CD4-positive, alpha-beta T cell treated with Interleukin-6 at 100 ng/mL for 8 hours (primary cell): ENCODE measurements around the gene DEFB116.
"Not testable (repeated sequence)": the region's sequence is repeated elsewhere in the genome, so short reads cannot be mapped to it uniquely, and the experiment has no call there.

Experiments
- DNase-seq: peaks from one replicate; pipeline ENCODE4 v3.0.0-alpha.2; 2020; ENCODE audit warnings: mixed read lengths, low spot score

The DEFB116 gene, protein sequence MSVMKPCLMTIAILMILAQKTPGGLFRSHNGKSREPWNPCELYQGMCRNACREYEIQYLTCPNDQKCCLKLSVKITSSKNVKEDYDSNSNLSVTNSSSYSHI

DNA sequence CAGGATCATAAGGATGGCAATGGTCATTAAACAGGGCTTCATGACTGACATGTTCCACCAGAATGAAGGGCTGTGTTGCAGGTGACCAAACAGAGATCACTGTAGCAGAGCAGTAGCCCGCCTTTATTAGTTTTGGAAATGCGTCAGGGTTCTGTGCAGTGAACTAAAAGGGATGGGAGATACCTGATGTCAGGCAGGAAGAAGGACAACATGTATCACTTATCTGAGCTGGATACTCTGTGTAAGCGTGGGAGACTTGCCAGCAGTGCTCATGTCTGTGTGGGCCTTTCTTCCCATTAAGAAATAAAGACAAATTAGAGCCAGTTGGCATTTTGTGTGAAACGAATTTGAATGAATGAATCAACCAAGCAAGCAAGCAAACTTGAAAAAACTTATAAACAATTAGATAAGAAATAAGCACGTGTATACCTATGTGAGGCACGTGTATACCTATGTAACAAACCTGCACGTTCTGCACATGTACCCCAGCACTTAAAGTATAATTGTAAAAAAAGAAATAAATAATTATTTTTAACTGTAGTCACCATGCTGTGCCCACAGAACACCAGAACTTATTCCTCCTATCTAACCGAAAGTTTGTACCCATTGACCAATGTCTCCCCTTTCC, at the start of gene DEFB116:
Gene DEFB116, minus strand, starts transcription at position 51 of the 628 bp plus-strand sequence. Its CDS starts 0 bp downstream, at position 51.
- no peak for DNase-seq

DNA sequence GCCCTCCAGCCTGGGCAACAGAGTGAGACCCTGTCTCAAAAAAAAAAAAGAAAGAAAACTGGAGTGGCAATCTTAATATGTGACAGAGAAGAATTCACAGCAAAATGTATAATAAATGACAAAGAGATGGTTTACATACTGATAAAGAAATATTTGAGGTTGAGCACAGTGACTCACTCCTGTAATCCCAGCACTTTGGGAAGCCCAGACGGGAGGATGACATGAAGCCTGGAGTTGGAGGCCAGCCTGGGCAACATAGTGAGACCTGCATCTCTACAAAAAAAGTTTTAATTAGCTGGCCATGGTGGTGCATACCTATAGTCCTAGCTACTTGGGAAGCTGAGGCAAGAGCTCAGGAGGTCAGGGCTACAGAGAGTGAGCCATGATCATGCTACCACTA, 47.6 kb upstream of the DEFB116 start:
- no peak for DNase-seq

DNA sequence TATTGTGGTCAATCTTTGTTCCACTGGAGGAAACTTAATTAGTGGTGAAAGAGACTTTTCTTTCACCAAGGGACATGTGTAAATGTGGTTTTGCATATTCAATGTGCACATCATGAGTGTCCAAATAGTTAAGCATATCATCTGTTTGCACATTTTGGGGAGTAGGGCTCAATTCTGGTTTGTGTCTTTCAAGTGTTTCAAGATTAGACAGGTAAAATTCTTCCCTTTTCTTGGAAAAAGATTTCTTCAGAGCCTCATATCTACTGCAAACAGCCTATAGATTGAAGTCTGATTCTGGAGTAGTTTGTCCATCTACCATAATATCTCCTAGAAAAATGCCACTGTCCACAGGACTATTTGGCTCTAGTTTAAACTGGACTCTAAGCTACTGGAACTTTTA, 33.1 kb upstream of the DEFB116 start:
- no peak for DNase-seq

DNA sequence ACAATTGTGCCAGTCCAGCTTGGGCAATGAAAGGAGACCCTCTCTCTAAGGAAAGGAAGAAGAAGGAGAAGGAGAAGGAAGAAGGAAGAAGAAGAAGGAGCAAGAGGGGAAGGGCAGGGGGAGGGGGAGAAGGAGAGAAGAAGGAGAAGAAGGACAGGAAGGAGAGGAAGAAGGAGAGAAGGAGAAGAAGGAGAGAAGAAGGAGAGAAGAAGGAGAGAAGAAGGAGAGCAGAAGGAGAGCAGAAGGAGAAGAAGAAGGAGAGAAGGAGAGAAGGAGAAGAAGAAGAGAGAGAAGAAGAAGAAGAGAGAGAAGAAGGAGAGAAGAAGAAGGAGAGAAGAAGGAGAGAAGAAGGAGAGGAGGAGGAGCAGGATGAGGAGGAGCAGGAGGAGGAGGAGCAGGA, 22.5 kb upstream of the DEFB116 start:
- DNase-seq = no peak

DNA sequence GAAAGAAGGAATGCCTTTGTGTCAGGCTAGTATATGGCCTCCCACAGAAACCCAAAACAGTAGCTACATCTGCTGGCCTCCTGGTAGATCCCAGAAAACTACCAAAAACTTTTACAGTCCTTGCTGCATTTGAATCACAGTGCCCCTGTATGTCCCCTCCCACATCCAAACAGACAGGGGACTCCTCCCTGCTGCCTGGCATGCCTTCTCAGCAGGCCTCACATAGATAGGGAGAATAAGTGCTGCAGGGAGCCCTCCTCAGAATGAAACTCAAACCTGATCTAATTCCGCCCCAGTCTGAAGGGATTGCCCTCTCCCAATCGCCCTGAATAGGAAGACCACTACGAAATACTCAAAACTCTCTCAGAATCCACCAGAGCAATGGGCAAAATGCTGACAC, 14.1 kb upstream of the DEFB116 start:
- no peak for DNase-seq

DNA sequence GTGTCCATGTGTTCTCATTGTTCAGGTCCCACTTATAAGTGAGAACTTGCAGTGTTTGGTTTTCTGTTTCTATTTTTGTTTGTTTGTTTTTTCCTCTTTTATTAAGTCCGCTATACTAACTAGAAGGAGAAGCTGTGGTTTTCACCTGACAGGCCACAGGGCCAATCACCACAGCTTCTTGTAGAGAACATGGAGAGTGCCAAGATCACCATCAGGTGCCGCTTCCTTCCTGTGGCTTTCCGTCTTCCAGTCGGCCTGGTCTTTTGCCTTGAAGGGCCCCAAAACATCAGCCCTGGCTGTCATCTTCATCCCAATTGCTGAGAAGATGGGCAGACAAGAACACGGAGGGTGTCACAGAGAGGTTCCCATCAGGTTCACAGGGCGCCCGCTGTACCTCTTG, 23.4 kb downstream of the DEFB116 start:
- not testable (repeated sequence) for DNase-seq

DNA sequence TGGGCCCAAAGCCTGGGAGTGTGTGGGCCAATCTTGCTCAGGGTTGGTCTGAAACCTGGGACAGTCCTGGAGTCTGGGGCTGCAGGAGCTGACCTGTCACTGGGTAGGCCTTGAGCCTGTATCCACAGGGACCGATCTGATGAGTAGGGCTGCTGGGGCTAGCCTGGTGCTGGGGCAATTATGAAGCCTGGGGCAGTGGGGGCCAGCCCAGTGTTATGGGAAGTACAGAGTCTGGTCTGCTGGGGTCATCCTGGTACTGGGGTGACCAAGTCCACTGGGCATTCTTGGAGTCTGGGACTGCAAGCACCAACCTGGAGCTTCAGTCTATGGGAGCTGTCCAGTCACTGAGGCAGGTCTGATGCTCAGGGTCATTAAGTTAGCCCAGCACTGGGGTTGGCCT, 30.2 kb downstream of the DEFB116 start:
- no peak for DNase-seq

DNA sequence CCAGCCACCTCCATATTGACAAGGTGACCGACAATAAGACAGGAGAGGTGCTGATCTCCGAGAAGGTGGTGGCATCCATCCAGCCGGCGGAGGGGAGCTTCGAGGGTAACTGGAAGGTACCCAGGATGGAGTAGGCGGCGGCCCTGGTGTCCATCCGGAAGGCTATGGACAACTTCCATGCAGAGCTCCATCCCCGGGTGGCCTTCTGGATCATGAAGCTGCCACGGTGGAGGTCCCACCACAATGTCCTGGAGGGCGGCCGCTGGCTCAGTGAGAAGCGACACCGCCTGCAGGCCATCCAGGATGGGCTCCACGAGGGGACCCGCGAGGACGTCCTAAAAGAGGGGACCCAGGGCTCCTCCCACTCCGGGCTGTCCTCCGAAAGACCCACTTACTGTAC, 33.9 kb downstream of the DEFB116 start:
- no peak for DNase-seq

DNA sequence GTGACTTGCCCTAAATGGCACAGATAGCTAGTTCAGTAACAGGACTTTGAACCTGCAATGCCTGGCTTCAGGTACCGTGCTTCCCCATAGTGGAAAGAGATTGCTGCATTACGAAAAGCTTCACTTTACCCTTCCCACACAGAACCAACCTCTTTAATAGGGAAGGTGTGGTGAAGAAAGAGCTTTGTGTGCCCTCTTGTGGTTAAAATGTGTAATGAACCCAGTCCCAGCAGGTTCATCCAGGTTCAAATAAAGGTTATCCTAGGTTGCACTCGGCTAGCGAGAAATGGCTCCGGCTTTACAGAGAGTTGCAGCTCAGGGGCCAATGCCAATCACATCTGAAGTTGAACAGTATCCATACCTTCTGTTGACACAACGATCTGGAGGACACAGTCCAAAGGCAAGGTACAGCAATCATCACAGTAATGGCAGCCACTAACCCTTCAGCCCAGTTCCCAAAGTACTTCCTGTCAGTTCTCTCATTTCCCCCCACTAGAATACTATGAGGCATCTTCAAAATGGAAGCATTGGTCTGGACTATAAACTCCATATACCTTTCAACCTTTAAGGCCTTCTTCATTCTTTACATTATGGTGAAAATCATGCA, 48.0 kb downstream of the DEFB116 start:
- no peak for DNase-seq

DNA sequence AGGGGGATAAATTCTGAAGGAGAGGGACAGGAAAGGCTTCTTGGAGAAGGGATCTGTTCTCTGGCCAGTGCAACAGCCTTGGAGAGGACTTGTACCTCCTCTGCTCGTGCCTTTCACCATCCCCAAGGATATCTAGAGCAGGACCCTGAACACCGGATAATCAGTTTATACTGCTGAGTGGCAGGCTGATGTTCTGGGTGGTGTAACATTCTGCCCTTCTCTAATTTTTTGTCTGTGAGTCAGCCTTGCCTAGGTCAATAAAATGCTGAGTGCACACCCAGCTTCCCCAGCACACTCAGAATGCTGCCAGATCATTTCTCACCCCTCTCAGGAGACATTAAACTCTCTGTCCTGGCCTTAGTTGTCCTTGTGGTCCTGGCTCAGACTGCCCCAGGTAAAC, 51.0 kb downstream of the DEFB116 start, which contains the start of gene DEFB115:
Gene DEFB115, plus strand, starts transcription at position 301 of the 400 bp plus-strand sequence. Its CDS starts 0 bp downstream, at position 301.
- DNase-seq = no peak

DNA sequence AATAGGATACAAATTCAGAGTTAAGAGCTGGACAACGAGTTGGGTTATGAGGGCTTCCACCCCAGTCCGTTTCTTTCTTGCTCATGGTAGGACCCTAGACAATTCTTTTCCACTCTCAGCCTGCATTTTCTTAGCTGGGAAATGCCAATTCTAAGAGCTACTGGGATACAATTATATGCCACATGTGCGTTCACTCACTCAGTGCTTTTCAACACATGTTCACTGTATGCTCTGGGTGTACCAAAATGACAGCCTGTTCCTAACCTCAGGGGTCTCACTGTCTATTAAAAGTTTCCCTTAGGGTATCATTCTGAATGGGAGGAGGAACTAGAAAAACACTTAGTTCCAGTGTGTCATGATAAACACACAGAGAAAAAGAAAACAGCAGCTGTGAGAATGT, 51.4 kb downstream of the DEFB116 start:
- no peak for DNase-seq
